Stimulated activated CD4-positive, alpha-beta T cell treated with anti-CD3 and anti-CD28 coated beads, Interleukin-2, amount 100 ng/mL, for 48 hours (primary cell): ENCODE measurements around the gene ETS2.
"Not testable (repeated sequence)": the region's sequence is repeated elsewhere in the genome, so short reads cannot be mapped to it uniquely, and the experiment has no call there.

Source experiments
- DNase-seq, 2 donors: peaks; one replicate each; pipeline ENCODE4 v3.0.0-alpha.2; 2020

The ETS2 gene

DNA sequence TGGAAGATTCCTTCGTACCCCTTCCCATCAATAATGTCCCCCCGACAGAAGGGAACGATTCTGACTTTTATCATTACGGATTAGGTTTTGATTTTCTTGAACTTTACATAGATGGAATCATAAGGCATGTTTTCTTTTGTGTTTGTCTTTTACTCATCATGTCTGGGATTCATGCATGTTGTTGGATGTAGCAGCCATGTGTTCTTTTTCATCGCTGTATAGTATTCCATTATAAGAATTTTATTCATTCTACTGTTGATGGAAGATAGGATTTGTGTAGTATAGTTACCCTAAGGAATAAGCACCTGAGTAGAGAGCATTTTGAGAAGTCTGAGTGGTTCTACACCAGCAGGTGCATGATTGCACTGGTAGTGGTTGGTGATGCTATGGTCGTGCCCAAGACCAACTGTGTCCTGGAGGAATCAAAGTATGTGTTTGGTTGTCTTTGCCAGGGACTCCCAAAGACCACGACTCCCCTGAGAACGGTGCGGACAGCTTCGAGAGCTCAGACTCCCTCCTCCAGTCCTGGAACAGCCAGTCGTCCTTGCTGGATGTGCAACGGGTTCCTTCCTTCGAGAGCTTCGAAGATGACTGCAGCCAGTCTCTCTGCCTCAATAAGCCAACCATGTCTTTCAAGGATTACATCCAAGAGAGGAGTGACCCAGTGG is 13.5 kb downstream of the ETS2 start:
- no peak for DNase-seq

DNA sequence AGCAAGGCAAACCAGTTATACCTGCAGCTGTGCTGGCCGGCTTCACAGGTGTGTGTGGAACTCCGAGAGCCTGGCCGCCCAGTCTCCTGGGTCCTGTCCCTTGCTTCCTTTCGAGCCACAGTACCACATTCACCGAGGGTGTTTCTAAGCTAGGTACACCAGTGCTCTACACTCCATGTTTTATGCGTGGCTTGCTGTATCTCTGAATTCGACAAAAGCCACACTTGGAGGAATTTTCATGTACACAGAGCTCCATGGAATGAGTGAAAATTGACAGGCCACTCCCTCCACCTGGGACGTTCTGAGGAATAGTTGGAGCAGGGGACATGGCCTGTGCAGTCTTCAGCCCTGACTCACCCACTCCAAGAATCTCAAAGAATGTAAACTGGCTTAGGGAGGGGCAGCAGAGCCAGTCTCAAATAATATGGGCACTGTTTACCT is 14.0 kb downstream of the ETS2 start:
- DNase-seq, result no peak

DNA sequence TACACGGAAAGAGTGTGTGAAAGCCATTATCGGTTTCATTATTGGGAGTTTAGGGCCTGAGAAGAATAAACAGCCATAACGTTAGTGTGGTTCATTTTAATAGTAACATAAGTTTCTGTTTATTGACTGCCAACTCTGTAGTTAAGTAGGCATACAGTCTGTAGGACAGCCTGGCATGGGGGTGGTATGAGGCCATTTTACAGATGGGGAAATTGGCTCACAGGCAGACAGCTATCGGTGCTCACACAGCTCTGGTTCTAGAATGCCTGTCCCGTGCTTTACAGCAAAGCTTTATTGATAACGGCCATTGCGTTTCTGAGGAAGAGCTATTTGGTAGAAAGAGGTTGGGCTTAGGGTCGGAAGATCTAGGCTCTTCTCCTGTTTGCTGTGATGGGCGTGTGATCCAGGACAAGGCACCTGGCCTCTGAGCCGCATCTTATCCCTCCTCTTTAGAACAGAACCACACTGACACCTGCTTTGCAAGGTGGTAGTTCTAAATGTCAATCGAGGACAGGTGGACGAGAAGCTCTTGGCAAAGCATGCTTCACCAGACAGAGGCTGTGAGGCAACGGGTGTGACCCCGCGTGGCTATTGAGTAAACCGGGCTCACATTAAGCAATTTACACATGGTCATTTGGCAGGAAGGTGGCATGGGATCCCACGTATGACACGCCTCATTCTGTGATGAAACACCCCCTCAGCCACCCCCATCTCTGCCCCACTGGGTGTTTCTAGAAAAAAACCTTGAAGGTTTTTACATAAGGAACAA is 14.9 kb downstream of the ETS2 start:
- no peak for DNase-seq

DNA sequence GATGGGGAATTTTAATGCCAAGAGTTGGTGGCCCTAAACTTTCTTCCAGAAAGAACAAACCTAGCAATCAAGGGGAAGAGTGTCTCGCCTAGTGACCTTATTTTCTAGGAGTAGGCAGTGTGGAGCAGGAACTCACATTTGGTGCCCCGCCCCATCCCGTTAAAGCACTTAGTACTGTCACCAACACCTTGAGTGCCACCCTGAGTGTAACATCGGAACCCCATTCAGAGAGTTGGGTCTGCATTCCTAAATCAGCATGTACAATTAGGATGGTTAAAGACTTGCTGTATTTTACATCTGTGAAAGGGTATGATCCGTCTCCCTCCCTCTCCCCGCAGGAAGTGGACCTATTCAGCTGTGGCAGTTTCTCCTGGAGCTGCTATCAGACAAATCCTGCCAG is 15.5 kb downstream of the ETS2 start:
- DNase-seq, result no peak

DNA sequence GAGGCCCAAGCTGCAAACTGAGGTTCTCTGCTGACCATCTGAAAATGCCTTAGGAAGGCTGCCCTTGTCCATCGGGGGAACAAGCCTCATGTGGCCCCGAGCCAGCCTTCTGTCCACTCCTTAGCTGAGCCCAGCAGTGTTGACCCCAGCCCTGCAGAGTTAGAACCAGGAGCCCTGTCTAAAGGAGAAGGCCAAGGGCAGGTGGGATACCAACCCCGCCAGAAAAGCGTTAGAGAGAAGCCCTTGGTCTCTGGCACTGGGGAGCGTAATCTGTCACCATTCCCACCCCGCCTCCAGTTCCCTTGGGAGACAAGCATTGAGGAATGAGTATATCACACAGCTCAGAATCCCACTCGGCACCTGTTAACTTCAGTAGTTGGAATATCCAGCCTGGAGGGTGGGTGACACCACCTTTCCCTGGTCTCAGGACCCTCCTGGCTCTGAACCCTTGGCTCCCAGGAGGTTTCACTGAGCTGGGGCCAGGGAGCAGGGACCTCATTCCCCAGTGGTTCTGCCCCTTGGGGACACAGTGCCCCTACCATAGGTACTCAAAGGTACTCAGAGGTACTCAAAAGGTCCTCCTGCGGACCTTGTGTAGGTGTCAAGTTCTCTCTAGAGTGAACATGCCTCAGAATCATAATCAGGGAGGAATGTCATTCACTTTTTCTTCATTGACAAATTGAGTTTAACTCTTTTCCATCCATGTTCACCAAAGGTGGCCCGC is 16.4 kb downstream of the ETS2 start:
- DNase-seq, result no peak

DNA sequence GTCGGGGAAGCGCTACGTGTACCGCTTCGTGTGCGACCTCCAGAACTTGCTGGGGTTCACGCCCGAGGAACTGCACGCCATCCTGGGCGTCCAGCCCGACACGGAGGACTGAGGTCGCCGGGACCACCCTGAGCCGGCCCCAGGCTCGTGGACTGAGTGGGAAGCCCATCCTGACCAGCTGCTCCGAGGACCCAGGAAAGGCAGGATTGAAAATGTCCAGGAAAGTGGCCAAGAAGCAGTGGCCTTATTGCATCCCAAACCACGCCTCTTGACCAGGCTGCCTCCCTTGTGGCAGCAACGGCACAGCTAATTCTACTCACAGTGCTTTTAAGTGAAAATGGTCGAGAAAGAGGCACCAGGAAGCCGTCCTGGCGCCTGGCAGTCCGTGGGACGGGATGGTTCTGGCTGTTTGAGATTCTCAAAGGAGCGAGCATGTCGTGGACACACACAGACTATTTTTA is 17.1 kb downstream of the ETS2 start:
- DNase-seq, result no peak

DNA sequence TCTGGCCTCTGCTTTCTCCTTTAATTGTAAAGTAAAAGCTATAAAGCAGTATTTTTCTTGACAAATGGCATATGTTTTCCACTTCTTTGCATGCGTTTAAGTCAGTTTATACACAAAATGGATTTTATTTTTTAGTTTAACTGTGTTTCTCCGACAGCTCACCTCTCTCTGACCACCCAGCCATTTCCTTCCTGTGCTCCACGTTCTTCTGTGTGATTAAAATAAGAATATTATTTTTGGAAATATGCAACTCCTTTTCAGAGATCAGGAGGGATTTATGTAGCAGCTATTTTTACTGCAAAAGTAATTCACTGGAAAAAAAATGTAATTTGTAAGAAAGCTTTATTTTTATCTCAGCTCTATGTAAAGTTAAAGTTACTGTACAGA is 18.0 kb downstream of the ETS2 start:
- DNase-seq, result no peak

DNA sequence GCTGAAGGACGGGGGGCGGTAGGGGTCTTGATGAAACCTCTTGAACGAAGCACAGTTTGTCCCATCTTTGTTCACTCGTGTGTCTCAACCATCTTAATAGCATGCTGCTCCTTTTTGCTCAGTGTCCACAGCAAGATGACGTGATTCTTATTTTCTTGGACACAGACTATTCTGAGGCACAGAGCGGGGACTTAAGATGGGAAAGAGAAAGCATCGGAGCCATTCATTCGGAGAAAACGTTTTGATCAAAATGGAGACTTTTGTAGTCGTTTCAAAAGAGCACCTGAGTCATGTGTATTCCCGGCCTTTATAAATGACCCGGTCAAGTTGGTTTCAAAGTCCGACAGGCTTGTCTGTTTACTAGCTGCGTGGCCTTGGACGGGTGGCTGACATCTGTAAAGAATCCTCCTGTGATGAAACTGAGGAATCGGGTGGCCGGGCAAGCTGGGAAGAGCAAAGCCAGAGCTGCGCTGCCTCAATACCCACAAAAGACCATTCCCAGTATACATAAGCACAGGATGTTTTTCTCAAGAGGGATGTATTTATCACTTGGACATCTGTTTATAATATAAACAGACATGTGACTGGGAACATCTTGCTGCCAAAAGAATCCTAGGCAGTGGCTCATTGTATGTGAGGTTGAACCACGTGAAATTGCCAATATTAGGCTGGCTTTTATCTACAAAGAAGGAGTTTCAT is 18.5 kb downstream of the ETS2 start:
- no peak for DNase-seq

DNA sequence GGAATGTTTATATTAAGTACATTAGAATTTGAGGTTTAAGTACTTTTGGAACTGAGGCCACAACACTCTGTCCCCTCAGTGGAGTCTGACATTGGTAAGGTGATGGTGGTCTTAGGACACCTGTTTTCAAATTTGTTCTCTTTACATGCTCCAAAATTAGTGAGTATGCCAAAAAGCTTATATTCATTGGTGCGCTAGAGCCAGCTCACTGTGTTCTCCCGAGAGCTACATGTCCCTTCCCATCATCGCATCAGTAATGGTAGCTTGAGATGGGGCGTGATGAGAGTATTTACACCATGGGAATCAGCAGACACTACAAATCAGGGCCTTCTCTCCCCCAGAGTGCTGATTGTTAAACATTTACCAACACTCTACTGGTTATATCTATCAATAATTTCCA is 19.5 kb downstream of the ETS2 start:
- no peak for DNase-seq

DNA sequence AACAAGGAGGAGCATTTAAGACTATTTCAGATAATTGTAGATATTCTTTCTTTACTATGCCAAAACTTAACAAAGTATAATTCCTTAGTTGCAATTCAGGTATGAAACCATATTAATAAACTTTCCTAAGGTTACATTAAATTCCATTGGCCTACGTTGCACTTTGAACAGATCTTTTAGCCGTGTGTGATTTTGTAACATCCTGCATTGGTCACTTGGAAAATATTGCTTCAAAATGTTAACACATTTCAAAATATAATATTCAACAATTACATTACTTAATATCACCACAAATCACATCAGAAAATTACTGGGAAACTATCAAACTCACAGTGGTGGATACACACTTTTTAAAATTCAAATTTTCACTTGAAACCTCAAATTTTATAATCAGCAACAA is 20.2 kb downstream of the ETS2 start:
- DNase-seq, result no peak

DNA sequence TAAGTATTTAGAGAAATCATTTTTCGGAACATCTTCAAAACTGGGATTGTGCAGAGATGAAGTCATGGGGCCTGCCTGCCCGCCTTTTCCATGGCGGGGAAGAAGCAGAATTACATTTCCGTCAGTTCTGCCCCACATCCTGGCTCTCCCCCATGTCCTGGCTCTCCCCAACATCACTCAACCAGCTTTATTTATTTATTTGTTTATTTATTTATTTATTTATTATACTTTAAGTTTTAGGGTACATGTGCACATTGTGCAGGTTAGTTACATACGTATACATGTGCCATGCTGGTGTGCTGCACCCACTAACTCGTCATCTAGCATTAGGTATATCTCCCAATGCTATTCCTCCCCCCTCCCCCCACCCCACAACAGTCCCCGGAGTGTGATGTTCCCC is 22.4 kb downstream of the ETS2 start:
- DNase-seq, result not testable (repeated sequence)

DNA sequence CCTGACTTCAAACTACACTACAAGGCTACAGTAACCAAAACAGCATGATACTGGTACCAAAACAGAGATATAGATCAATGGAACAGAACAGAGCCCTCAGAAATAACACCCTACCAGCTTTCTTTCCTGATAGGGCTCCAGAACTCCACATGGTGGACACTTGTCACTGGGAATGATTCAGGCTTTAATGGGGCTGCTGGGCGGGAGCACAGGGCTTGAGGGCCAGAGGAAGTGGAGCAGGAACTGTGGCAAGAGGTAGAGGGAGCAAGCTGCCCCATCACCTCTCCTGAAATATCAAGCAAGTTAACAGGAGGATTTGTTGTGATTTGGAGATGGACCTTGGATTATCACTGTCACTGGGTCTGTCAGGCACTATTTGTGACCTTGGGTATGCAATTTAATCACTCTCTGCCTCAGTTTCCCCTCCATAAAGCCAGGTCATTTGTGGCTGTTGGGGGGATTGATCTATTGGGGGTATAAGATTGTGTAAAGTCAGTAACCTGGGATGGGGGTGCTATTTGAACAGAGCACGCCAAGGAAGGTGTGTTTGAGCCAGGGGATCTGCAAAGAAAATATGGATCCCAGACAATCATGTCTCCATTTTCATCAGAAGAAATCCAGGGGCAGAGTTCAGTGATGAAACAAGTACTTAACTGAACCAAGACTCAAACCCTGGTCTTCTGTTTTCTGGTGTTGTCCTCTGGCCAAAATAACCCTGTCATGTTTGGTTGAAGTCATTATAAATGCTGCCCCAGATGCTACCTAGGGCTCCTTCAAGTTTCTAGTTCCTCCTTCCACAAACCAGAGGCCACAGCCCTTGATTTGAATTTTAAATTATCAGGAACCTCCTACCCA is 25.2 kb downstream of the ETS2 start:
- DNase-seq, result no peak

DNA sequence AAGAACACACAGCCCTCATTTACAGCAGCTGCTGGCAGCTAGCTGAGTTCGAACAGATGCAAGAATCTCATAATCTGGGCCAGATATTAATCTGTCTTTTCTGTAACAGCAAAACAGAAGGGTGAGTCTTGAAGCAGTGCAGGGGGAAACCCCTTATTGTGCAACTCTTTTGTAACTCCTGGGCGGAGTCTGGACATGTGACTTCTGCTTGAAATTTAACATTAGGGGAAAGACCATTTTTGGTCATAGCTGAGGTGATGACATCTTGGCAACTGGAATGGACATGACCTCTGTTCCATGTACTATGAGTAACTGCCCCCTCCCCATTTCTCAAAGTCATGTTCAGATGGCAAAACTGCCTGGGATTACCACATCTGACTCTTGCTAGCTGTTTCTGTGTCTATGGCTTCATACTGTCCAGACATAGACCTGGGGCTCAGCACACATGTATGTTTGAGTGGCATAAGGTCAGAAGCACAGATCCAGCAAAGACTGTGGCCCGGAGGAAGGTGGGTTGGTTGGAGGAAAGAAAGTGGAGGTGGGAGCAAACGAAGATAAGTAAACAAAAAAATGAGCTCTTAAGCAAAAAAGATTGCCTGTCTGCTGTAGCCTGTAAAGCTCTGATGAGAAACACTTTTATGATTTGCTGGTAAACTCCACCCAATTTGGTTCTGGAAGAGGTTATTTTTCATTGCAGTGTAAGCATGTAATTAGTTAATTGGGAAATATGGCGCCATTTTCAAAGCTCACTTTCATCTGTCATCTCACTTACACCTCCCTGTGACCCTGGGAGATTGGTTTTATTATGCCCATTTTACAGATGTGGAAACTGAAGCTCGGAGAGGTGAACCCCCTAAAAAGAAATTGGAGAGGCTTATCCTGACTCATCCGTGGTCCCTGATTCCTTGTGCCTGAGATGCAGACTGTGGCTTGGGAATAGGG is 26.1 kb downstream of the ETS2 start:
- DNase-seq, result peak in 1 of 2 donors; percentile 26

DNA sequence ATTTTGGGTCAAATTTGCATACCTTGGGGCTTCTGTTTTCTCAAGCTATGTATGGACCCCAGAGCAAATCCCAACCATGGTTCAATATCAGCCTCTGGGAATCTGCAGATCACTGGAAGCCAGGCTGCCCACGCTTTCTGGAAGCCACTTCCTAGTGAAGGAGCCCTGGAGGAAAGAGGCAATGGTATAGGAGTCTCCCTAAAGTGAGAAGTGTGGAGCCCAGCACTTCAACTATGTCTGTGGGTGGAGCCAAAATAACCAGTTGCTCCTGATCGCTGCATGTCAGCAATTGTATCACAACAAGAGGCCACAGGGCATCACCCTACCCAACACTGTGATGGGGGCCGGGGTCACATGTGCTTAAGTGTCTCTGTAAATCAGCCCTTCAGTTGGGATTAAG is 26.9 kb downstream of the ETS2 start:
- DNase-seq, result no peak

DNA sequence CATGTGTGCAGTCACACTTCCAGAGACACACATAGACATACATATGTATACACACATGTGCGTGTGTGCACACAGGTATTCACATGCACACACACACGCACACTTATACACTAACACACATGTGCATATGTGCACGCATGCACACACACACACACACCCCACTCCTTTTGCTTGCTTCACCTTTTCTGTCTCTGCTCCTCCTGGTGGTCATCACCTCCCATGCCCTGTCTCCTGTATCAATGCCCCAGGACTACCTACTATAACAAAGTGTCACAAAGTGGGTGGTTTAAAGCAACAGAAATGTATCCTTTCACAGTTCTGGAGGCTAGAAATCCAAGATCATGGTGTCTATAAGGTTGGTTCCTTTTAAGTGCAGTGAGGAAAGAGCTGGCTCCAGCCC is 27.4 kb downstream of the ETS2 start:
- DNase-seq, result no peak

DNA sequence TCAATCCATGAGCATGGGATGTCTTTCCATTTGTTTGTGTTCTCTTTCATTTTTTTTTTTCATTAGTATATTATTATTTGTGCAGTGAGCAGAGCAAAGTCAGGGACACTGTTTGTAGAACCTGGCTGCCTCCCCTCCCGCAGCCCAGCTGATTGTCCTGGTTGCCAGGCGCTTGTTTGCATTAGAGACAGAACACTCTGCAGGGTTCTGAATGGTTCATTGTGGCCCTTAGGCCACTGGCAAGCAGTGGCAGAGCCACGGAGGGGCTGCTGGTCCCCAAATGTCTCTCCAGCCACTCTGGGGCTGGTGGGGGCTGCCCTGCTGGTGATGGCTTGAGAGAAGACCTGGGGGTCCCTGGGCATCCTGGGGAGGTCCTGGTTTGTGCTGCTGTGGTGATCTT is 29.0 kb downstream of the ETS2 start:
- DNase-seq, result no peak

DNA sequence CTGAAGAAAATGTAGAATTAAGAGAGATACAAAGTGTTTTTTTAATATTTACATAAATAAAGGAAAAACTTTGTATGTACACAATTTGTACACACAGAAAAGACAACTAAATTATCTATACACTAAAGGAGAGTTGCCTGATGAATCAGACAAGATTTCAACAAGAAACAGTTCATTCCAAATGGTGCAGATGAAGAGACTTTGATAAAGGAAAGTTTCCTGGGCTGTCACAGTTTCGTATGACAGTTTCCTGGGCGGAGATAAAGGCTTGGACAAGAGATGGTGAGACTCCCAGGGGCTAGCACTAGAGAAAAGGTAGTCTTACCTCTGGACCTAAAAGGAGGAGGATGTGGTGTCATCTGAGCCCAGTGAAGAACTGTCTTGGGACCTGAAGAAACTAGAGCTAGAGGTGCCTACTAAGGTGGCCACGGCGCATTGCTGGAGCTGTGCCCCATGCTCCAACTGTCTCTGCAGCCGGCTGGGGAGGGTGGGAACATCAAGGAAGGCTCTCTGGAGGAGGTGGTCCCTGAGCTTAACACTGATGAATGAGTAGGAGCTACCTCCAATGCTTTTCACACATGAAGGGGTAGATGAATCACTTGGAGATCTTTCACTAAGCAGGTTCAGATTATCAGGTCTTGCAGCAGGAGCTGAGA is 32.2 kb downstream of the ETS2 start:
- DNase-seq, result no peak

DNA sequence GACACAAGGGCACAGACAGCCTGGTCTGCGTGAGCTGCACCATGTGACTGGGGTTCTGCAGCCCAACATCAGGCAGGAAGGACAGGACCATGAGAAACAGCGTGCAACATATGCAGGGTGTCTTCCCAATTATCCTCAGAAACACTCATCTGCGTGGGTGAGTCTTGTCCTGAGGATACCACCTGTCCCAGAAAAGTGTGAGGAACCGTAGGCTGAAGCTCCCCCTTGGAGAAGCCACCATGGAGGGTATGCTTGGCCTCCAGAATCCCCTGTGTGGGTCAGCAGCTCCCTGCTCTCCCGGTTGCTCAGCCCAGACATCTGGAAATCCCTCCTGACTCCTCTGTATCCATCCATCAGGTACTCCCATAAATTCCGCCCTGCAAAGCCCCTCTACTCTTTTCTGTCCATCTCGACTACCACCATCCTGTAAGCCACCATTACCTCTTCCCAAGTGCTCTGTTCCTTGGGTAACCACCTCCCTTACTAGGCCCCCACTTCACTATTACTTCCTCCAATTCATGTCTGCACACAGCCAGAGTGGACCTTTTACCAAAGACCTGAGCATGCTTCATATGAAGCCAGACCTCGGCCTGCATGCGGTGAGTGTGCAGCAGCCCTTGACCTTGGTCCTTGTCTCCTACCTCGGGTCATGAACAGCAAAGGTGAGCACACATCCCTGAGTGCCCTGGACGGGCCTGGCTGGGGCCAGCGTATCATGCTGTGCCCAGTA is 33.0 kb downstream of the ETS2 start:
- no peak for DNase-seq

DNA sequence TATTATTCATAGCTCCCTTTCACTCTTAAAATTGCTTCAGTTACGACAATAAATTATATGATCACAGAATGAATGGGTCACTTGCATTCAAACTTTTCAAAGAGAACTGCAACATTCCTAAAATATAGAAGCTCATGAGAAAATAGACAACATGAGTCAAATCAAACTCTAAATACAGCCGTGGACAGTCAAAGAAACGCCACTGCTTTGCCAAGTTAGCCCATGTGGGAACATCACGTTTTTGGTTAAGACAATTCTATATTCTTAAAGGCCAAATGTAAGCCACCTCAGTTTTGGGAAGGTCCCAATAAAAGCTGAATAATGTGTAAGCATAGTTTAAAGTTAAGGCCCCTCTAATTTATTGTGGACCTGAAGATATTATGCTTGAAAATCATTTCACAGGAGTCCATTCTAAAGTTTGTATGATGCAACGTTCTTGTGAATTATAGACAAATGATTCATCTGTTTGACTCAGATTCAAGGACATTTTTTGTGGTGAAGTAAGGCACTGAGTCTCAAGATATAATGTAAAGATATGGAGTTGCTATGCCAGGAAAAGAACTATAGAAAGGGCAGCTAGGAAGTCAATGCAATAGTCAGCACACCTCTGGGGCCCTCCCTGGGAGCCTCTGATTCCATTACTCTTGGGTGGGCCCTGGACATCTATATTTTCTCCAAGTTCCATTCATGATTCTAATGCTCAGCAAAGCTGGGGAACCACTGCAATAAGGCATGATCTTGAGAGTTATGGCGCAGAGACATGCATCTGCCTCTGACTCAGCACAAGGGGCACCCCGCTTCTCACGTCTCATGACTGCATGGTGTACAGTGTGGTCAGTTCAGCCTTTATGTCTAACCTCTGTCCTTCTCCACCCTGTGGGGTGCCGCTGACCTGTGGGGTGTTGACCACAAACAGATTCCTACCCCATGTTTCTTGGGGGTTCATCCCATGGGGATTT is 33.9 kb downstream of the ETS2 start:
- peak in 1 of 2 donors; percentile 12 for DNase-seq
